ENCODE results near the gene ACTN1.

DNA sequence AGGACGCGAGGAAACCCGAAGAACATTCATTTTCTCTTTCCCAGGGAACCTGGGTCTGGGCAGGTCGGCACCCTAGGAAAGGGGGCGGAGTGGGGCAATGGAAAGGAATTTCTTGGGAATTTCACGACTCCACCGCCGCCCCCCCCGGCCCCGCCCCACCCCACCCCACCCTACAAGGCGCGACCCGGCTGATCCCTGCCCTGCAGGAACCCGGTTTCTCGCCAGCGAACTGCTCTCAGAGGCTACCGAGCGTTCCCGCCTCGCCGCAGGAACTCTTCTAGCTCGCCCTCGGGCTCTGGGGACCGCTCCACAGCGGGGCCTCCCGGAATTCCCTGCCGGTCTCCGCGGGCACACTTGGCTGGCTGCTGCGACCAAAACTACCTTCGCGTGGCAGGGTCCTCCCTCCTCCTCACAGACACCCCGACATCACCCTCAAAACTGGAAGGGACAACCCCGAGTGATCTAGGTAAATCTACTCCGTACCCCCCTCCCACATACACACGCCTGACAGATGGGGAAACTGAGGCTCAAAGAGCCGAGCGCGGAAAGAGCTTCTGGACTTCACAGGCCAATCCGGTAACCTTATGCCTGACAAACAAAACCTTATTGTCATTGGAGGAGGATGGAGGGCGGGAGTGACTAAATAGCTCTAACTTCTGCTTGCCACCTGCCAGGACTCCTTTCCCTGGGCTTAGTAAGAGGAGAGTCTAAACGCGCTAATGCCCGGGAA is 785 bp upstream of the ACTN1 start:
- TF ChIP-seq CTCF (IDR thresholded peaks at IDR 0.05) = no peak
- TF ChIP-seq SIN3A (IDR thresholded peaks at IDR 0.05; ENCODE audit: borderline replicate concordance, insufficient read depth, low read depth, low read length) = no peak
- no peak for TF ChIP-seq REST (IDR thresholded peaks at IDR 0.05; ENCODE audit: insufficient read depth in 1 of 2, low read depth in 2 of 2, low read length in 1 of 2)
- no peak for TF ChIP-seq TCF7L2 (IDR thresholded peaks at IDR 0.05; ENCODE audit: low read depth, low read length)
